Activated T-cell treated with anti-CD3 and anti-CD28 coated beads, Interleukin-2, amount 50 U/mL, for 1 hour (primary cell): ENCODE results near the gene PTPRM.

Source experiments
- DNase-seq: peaks from one replicate; pipeline ENCODE4 v3.0.0-alpha.2; 2020

PTPRM gene

DNA sequence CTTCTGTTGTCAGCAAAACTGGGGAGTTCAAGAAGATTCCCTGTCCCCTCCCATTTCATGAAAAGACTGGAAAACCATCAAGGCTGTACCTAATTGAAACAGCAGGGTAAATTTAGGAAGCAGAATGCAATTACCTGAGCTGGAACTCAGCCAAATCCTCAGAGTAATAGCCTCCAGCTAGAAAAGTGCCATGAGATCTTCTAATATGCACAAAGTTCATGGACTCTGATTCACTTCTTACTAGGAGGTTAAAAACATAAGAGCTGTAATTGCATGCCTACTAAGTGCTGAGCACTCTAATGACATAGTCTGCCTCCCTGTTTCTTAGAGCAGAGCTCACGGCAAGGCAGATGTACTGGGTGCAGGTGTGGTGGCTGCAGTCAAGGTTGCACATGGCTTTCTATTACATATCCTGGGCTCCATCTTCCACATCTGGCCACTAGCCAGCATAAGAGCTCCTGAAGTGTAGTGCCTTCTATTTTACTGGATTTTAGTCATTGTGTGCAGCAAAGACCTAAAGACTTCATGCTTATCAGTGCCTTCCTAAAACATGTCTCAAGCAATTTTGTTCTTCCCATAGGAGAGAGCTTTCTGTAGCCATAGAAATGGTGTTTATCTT is 341.7 kb downstream of the PTPRM start:
- DNase-seq, result no peak

DNA sequence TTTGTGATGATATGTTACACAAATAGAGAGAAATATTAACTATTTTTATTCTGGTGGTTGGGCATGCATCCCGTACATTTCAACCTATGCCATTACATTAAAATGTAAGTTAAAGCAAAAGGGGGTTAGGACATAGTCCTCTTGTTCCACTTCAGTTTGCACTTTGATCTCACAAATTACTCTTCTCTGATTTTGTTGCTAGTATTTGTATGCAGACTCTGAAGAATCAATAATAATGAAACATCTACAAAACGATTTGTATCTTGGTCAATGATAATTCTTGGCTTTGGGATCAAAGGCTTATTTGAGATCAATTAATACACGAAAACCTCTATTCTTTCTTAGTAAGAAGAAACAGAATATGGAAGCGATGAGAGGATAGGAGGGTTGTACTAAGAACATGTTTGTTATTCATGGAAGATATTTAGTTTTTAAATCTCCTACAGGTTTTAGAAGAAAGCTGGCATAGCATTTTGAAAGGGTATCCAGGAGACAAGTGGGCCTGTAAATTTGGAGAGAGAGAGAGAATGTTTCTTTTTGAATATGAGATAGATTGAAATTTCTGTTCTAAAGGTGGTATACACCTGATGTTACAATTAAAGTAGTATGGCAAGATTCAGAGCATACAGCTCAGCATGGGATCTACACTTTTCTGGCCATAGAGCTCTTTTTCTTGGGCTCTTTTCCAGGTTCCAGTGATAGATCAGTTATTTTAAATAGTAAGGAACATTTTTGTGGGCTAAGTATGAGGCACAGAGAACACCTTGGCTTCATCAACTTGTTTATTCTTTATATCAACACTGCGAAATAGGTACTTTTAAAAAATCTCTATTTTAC is 347.9 kb downstream of the PTPRM start:
- no peak for DNase-seq

DNA sequence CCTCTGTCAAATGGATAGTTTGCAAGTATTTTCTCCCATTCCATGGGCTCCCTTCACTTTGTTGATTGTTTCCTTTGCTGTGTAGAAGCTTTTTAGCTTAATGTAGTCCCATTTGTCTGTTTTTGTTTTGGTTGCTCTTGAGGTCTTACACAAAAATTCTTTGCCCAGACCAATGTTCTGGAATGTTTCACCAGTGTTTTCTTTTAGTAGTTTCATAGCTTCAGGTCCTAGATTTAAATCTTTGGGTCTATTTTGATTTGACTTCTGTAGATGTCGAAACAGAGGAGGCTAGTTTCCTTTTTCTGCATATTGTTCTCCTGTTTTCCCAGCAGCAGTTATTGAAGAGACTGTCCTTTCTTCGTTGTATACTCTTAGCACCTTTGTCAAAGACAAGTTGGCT is 351.6 kb downstream of the PTPRM start:
- DNase-seq, result no peak

DNA sequence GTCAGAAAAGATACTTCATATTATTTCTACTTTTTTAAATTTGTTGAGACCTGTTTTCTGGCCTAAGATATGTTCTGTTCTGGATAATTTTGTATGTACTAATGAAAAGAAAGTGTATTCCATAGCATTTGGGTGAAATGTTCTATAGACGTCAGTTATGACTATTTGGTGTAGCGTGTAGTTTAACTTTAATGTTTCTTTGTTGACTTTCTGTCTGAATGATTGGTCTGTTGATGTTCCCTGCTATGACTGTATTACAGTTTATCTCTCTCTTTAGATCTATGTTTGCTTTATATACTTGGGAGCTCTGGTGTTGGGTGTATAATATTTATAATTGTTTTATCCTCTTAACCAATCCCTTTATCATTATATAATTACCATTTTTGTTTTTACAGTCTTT is 352.4 kb downstream of the PTPRM start:
- DNase-seq, result no peak

DNA sequence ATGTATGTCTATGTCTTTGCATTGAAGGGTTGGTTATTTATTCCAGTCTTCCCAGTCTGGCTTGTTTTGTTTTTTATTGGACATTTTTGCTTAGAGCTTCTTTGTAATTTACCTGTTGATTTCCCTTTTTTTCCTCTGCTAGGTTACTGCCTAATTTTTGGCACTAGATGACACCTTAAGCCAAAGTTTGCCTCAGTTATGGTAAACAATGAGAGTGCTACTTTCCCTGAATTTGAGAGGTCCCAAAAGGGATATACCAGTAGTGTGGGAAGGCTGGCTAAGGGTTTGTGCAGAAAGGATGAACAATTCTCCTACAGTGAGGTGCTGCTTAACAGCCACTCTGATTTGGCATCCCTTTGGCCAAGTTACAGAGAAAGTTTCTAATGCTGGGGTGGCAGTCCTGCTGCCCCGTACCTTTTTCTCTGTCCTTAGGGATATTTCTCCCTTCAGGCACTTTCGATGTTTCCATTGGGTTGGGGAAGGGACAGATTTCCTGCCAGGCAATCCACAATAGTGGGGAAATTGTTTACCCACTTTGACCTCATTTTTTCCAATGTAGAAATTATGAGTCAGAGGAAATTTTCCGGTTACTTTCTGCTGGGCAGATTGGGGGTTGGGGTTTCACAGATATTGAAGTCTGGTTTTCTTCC is 354.9 kb downstream of the PTPRM start:
- no peak for DNase-seq

DNA sequence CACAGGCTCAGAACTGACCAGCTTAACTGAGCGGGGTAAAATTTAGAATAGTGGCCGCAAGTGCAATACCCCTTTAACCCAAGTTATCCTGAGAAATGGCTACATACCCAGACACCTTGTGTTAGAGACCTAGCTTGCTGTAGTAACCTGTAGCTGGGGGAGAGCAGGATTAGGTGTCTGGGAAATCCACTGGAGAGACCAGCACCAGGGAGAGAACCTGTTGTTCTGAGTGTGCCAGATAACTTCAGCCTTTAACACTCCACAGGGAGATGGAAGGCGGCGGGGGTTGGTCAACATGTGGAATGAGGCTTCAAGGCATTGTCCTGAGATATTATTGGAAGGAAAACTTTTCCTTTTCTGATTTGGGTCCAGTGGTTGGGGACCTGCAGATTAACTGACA is 356.0 kb downstream of the PTPRM start:
- no peak for DNase-seq

DNA sequence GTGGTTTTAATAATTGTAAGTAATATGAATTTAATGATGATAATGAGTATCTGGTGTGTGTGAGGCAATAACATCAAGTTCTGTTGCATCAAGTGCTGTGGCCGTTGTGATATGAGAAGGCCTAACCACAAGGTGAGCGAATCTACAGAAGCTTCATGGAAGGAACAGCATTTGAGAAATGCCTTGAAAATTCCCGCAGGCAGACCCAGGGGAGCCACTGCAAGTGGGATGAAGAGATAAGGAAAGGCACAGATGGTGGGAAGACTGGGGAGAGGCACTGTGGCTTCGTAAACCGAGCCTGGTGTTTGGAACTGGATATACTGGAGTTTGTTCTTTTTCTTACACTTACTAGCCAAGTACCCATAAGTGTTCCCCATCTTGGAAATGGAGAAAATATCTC is 357.5 kb downstream of the PTPRM start:
- no peak for DNase-seq

DNA sequence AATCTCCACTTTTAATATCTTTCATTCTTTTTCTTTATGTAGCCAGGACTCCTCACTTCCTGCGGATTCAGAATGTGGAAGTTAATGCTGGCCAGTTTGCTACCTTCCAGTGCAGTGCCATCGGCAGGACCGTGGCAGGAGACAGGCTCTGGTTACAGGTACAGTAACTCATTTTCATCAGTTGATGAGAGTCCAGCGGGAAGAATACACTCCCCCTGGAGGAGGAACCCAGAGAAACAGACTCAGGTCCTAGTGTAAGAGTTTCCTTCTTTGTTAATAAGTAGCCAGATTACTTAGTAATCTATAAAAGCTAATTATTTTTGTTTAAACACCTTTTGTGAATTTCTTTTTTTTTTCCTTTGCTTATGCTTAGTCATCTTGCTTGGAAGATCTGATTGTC is 359.4 kb downstream of the PTPRM start:
- DNase-seq, result no peak

DNA sequence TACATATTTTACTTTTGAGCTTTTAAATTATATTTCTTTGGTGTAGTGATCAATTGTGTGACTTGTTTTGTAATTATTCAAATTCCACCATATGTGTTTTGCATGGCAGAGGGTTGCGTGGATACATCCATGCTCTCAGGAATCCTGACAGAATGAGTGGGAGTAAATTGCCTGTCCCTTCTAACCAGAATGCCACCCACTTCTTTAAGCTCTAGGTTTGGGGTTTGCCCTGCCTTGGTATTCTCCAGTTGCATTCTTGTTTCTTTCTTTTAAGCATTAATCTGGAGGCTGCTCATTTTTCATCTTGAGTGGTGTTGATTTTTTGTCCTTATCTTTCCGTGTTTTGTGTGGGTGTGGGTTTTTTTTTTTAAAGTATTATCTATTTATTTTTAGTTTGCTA is 360.0 kb downstream of the PTPRM start:
- DNase-seq, result no peak

DNA sequence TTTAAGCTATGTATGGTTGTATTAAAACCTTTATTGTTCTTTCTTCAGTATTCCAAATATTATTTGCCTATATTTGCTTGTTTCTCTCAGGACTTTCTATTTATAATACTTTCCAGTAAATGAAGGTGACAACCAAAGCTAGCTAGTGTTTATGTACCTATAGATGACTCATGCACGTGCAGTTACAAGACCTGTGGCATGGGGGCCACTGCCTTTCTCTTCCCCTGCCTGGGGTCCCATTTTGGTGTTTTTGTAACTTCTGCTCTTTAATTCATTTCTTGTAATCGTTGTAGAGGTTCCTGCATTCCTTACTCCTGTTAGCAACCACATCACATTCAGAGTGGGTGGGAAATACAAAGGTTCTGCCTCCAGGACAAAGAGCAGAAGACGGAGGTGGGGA is 364.6 kb downstream of the PTPRM start:
- no peak for DNase-seq

DNA sequence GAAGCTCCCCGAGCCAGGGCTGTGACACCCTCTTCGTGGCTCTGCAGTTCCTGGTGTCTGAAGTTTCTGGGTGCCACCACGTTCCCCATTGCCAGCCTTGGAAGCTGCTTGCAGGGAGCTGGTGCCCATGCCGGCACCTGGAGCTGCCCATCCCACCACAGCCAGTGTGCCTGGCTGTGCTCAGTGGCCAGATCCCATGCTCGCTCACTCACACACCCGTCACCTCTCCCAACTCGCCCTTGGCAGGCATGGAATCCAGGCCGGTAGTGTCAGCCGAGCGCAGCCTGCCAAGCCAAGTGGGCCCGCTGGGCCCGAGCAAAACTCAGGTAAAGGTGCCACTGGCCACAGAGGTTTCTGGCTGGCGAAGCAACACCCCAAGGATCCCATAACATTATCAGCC is 370.2 kb downstream of the PTPRM start:
- no peak for DNase-seq

DNA sequence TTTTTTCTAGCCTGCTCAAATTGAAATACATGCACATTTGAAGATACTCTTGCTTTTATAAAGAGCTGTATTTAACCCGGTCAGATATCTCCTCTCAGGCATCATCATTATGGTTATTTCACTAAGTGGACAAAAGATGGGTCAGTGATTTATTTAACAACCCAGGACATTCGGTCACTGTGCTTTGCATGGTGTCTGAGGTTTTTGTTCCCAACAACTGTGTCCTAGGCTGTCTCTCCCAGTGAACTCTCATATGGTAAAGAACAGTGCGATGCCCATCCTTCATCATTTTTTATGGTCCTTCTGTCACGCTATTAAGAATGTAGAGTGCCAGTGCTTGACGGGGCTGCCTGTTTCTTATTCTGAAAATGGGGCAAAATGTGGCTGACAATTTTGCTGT is 372.4 kb downstream of the PTPRM start:
- DNase-seq, result no peak

DNA sequence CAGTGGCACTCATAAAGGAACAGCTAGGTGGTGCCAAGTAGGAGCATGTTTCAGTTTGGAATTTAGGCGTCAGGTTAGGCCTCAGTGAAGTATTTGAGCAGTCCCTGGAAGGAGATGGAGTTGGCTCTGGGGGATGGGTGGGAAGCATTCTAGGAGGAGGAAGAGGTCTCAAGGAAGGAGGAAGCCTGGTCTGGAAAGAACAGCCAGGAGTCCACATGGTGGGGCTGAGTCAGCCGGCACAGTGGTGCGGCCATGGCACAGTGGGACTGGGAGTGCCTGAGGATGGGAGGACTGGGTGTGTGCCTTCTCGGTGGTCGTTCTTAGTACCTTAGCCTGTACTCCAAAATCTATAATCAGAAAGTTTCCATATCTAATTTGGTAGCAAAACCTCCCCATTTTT is 373.3 kb downstream of the PTPRM start:
- DNase-seq, result no peak

DNA sequence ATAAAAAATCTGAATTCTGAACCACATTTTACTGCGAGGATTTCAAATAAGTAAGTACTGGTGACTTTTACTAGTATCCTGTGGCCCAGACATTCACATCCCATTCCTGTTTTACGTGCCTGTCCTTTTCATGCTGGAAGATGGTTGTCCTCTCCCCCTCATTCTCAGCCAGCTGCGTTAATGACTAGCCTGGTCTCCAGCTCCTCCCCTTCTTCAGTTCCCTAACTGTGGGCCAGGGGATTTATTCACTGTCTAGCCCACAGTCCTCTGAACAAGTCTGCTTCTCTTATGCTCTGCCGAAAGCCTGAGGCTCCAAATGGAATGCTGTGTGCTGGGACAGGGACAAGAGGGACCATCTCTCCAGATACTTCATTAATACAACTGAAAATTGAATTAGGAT is 373.9 kb downstream of the PTPRM start:
- DNase-seq, result no peak

DNA sequence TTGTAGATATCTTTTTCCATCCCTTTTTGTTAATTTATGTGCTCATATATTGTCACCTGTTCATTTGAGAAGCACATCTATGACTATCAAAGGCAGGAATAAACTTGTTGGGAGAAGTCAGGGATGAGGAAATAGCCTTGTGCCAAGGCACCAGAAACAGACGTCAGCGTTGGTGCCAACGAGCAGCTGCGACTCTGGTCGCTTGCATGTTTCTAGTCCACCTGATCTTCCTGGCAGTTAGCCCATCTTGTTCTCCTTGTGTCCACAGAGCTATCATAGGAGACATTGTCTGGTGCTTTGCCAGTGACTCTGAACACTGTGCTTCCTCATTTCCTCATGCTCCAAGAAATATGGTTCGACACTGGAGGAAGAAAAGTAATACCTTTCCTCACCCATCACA is 374.4 kb downstream of the PTPRM start:
- DNase-seq, result no peak

DNA sequence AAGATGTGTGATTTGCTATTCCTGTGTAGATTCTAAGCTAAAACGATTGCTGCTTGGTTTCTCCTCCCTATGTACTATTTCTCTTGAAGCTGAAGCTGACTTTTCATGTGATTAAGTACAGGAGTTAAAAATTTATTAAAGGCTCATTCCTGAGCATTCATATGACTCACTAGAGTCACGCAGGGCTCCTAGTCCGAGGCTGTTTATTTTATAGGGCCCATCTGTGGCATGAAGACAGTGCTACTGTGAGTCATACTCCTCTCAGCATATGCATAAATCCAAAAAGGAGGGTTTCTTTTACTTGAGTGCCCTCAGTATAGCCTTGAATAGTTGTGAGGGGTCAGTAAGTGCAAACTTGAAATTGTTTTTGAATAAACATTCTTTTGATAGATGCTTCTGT is 378.8 kb downstream of the PTPRM start:
- no peak for DNase-seq

DNA sequence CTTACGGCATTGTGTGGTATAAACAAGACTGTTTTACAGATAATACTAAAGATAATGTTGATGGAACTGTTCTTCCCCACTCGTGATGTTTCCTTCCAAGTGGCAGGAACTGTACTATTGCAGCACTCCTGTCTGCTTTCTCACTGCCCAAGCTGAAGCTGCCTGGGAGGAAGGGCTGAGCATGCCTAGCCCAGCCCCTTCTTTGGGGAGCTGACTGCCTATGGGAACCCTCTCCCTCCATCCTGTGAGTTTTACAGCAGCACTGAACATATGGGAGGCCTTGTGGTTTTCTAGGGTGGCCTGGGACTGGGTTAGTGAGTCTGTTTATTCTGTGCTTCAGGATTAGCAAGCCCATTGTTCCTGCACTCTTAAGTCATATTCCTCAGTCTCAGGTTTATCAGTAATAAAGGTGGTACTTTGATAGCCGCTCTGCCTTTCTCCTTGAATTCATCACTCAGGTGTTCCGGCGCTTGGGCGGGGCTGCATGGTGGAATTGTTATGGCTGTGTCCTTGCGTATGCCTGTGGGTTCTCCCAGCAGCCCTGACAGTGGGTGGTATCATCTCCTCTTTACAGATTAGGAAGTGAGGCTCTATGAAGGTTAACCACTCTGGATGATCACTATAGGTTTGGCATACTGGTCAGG is 379.7 kb downstream of the PTPRM start:
- no peak for DNase-seq

DNA sequence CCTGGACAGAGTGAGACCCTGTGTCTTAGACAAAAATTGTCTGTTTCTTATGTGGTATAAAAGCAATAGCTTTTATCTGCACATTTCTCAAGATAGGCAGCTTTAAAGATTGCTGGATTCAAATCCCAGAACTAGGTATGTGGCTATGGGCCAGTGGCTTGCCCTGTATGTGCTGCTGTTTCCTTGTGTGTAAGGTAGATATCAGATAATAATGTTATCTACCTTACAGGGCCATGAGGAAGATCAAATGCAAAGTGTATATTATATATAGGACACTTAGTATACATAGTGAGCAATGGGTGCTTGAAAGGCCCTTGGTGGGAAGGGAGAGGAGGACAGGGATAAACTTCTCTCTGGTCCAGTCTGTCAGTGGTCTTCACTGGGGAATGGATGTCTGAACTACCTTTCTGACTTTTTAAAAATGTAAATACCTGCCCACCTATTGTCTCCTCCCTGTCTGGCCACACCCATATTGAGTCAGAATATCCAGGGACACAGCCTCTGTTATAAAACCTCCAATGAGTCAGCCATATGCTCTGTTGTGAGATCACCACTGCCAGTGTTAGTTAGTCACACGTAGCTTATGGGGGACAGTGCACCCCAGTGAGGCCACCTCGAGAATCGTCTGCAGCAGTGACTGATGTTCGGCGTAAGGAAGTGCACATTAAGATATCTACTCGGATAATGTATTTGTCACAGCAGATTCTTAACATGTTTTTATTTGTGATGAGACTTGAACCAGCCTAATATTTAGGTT is 383.4 kb downstream of the PTPRM start:
- no peak for DNase-seq

DNA sequence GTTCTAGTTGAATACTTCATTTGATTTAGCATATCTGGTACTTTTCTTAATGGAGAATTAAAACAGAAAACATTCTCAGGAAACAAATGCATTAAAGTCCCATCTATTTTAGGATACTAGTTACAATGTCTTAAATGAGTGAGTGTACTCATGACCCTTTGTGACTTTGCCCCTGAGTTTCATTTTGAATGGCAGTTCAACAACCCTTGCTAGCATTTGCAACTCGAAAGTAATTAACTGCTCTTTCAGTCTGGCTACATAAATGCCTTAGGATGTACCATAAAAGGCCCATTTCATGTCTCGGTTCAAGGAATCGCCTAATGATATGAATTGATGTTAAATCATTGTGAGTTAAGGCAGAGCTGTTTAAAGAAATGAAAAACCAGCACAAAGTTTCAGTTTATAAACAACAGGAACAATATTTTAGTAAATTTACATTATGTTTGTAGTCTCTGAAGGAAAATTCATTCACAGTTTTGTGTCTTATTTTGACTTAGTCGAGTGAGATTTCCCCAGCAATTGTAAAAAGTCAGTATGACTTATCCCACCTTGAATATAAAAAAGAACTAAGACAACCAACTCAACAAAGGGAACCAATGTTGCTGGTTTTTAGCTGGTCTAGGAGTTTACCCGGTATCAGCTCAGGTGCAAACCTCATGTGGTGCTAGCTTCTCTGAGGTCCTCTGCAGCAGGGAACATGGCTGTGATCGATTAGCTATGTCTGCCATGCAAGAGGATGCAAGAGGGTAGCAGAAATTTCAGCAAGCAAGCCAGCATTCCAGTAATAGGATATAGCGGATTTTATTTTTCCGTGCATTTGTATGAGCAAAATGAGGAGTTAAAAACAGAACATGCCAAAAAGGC is 386.2 kb downstream of the PTPRM start:
- no peak for DNase-seq

DNA sequence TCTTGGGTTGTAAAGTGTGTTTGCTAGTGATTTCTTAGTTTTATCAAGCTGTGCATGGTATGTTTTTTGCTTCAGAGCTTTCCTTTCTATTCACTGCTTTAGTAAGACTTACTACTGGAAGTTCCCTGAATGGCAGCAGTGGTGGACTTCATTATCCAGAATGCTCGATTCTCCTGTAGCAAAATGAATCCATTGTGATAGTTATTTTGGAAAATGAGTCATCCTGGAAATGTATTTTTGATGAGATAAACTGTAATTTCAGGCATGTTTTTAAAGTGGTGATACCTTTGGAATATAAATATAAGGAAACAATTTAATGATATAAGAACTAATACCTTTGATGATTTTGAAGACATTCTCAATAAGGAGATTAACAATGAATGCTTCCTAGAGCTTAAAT is 387.1 kb downstream of the PTPRM start:
- DNase-seq, result no peak

DNA sequence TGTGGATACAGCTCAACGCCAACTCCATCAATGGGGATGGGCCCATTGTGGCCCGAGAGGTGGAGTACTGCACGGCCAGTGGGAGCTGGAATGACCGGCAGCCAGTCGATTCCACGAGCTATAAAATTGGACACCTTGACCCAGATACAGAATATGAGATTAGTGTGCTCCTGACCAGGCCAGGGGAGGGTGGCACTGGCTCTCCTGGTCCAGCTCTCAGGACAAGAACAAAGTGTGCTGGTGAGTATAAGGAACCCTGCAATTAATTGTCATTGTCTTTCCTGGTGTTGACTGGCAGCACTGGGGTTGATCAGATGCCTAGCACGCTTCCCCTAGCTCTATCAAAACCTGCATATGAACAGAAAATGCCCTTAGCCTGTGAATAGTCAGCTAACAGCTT is 388.1 kb downstream of the PTPRM start:
- DNase-seq, result no peak

DNA sequence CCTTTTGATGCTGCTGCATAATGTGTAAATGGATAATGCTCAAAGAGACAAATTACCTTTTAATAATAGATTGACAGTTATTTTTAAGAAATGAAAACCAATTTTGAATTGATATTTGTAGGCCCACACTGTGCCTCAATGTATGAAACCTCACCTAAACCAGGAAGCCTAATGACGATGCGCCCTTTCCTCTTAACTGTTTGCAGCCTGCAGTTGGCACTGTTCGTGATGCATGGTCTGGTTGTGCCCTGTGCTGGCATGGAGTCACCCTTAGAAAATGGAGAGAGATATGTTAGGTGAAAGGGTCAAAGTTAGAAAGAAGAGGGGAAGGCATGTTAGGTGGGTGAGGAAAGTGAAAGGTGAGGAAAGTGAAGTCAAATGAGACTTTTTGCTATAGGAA is 390.2 kb downstream of the PTPRM start:
- no peak for DNase-seq
